CD14-positive monocyte (primary cell): Measurements from ENCODE around the gene TMEM234. TPM values are rescaled to one million over a fixed set of nuclear protein-coding genes. Genes with fewer than 3 reads are reported as not detected.

ENCODE experiments used
- DNase-seq, 3 donors: peaks; one replicate each; pipeline ENCODE4 v3.0.0-alpha.2; 2011 to 2022
- H2AFZ ChIP-seq: 2 replicates; pipeline ENCODE4 v1.6.0; 2012; ENCODE audit warnings: mild to moderate bottlenecking, low read depth, low read length, inconsistent platforms; ENCODE audit not compliant: insufficient read depth, poor library complexity, severe bottlenecking
- H3K27ac ChIP-seq, 2 donors: 1 replicate in 1 of 2; 2 replicates in 1 of 2; pipeline ENCODE4 v1.5.1; 2012 to 2013; ENCODE audit warnings: low read length in 2 of 2, control low read depth in 1 of 2, inconsistent platforms in 1 of 2, low read depth in 1 of 2, mild to moderate bottlenecking in 1 of 2
- H3K27me3 ChIP-seq, 2 donors: one replicate each; pipeline versions ENCODE4 v1.6.0 to v1.6.1; 2011 to 2013; ENCODE audit warnings: low read length in 2 of 2; ENCODE audit not compliant: control insufficient read depth in 2 of 2, insufficient read depth in 2 of 2
- H3K36me3 ChIP-seq, 2 donors: replicated peaks in 1 of 2; 1 replicate in 1 of 2; 2 replicates in 1 of 2; pipeline versions ENCODE4 v1.5.1 to v1.6.1; 2012 to 2013; ENCODE audit warnings: low read length in 2 of 2, control low read depth in 1 of 2, inconsistent platforms in 1 of 2, mild to moderate bottlenecking in 1 of 2; ENCODE audit not compliant: insufficient read depth in 2 of 2, control insufficient read depth in 1 of 2
- H3K4me1 ChIP-seq, 2 donors: 1 replicate in 1 of 2; 2 replicates in 1 of 2; pipeline versions ENCODE4 v1.5.1 to v1.6.1; 2012 to 2013; ENCODE audit warnings: low read length in 2 of 2, control low read depth in 1 of 2, inconsistent platforms in 1 of 2, mild to moderate bottlenecking in 1 of 2, moderate library complexity in 1 of 2; ENCODE audit not compliant: insufficient read depth in 2 of 2, control insufficient read depth in 1 of 2
- H3K4me2 ChIP-seq: replicated peaks from 2 replicates; pipeline ENCODE3; 2012; ENCODE audit warnings: low read length, moderate library complexity, mild to moderate bottlenecking; ENCODE audit not compliant: poor library complexity, severe bottlenecking; ENCODE audit errors: extremely low read depth
- H3K4me3 ChIP-seq, 3 experiments: fragments of 200-600 bp in 1 of 3; sonication (generic) in 1 of 3; replicated peaks in 1 of 3; 1 replicate in 2 of 3; 2 replicates in 1 of 3; pipeline ENCODE4 v1.5.1; 2011 to 2013; ENCODE audit warnings: low read length in 3 of 3, mild to moderate bottlenecking in 3 of 3, control low read depth in 2 of 3, low read depth in 2 of 3, inconsistent platforms in 1 of 3, moderate library complexity in 1 of 3
- H3K79me2 ChIP-seq: 2 replicates; pipeline ENCODE4 v1.6.0; 2012; ENCODE audit warnings: mild to moderate bottlenecking, control low read depth, inconsistent platforms, low read length, moderate library complexity; ENCODE audit not compliant: insufficient read depth
- H3K9ac ChIP-seq: 2 replicates; pipeline ENCODE4 v1.6.0; 2017; ENCODE audit warnings: low read length, mild to moderate bottlenecking; ENCODE audit not compliant: insufficient read depth, poor library complexity, severe bottlenecking
- H3K9me3 ChIP-seq, 2 donors: replicated peaks in 1 of 2; 1 replicate in 1 of 2; 2 replicates in 1 of 2; pipeline versions ENCODE4 v1.5.1 to v1.6.1; 2012 to 2013; ENCODE audit warnings: low read length in 2 of 2, control low read depth in 1 of 2; ENCODE audit not compliant: control insufficient read depth in 1 of 2, insufficient read depth in 1 of 2
- H4K20me1 ChIP-seq: 2 replicates; pipeline ENCODE4 v1.6.0; 2012; ENCODE audit warnings: mild to moderate bottlenecking, low read length, control low read depth, moderate library complexity; ENCODE audit not compliant: insufficient read depth
- H3K27ac Mint-ChIP-seq, 7 donors: one replicate each; pipeline ENCODE4 v1.8.0; 2020; ENCODE audit warnings: mild to moderate bottlenecking in 7 of 7, mixed read lengths in 7 of 7, moderate library complexity in 6 of 7, inconsistent platforms in 2 of 7
- H3K27me3 Mint-ChIP-seq, 3 donors: one replicate each; pipeline ENCODE4 v1.8.0; 2021 to 2022; ENCODE audit warnings: low read depth in 3 of 3, mild to moderate bottlenecking in 3 of 3, mixed read lengths in 3 of 3, moderate library complexity in 3 of 3, inconsistent platforms in 1 of 3
- H3K36me3 Mint-ChIP-seq, 2 donors: one replicate each; pipeline ENCODE4 v1.8.0; 2020; ENCODE audit warnings: mixed read lengths in 2 of 2, inconsistent platforms in 1 of 2, mild to moderate bottlenecking in 1 of 2
- H3K4me1 Mint-ChIP-seq: one replicate; pipeline ENCODE4 v1.8.0; 2020; ENCODE audit warnings: mild to moderate bottlenecking, mixed read lengths
- H3K4me3 Mint-ChIP-seq, 2 donors: one replicate each; pipeline ENCODE4 v1.8.0; 2020; ENCODE audit warnings: mild to moderate bottlenecking in 2 of 2, mixed read lengths in 2 of 2, moderate library complexity in 1 of 2
- H3K9me3 Mint-ChIP-seq, 7 donors: one replicate each; pipeline ENCODE4 v1.8.0; 2020 to 2022; ENCODE audit warnings: mixed read lengths in 7 of 7, mild to moderate bottlenecking in 6 of 7, moderate library complexity in 6 of 7, inconsistent platforms in 2 of 7
- CTCF ChIP-seq: fragments of 200-600 bp; IDR thresholded peaks from one replicate; pipeline ENCODE4 v1.8.0; 2022; ENCODE audit warnings: antibody characterized with exemption, mild to moderate bottlenecking
- WGBS: methylation state at CpG from one replicate; pipeline ENCODE4 v1.1.5; 2013; ENCODE audit warnings: missing lambda C conversion rate; ENCODE audit not compliant: insufficient coverage; 5-methylcytosine and 5-hydroxymethylcytosine counted together
- intact Hi-C, 2 donors: fragments of 100-400 bp; cut with micrococcal nuclease; formaldehyde crosslinking; loops; one replicate each; pipeline versions ENCODE4 v1.15.0 to v1.15.1; 2023
- polyA plus RNA-seq, 3 donors: library from polyadenylated mRNA; depleted of rRNA in 1 of 3; unstranded in 2 of 3; stranded (reverse) in 1 of 3; fragments of 300-500 nt in 2 of 3; fragments of >200 nt in 1 of 3; fragmentation: Illumina TruSeq in 2 of 3; gene quantifications; 1 replicate in 2 of 3; 2 replicates in 1 of 3; pipeline ENCODE4 v1.2.3, GENCODE V29; 2012 to 2021

Gene TMEM234
- polyA plus RNA-seq, 3 donors: 12.8 to 22.0 (median 14.5) TPM

GRCh38 chr1:32195531-32195930, 26.6 kb downstream of the TMEM234 start:
- no peak overlapping the region for H3K4me3 ChIP-seq
- Mint-ChIP-seq H3K4me1 (peaks cover 10% of the 10 kb centered on the region), H3K4me3 (no peak overlapping the region), H3K27ac (no peak overlapping the region), H3K9me3 (peaks cover 0 to 1% (median 0%) of the 10 kb centered on the region in 7 donors), H3K36me3 (peaks cover 70 to 77% of the 10 kb centered on the region in 2 donors), H3K27me3 (no peaks in the 10 kb centered on the region)
- TF ChIP-seq CTCF: no peak
- intact Hi-C loops: no loop called here
- H2AFZ ChIP-seq: no peak overlapping the region
- H3K79me2 ChIP-seq: no peaks in the 10 kb centered on the region
- H3K27me3 ChIP-seq: no peaks in the 10 kb centered on the region
- no peaks in the 10 kb centered on the region for H4K20me1 ChIP-seq
- no peaks in the 10 kb centered on the region for H3K9me3 ChIP-seq
- no peak overlapping the region for H3K9ac ChIP-seq
- peaks cover 6 to 10% of the 10 kb centered on the region in 2 donors for H3K4me1 ChIP-seq
- DNase-seq: no peak
- peaks cover 69 to 79% of the 10 kb centered on the region in 2 donors for H3K36me3 ChIP-seq
- H3K27ac ChIP-seq: no peak overlapping the region
- no peak overlapping the region for H3K4me2 ChIP-seq
- 100% methylated on average over 1 of the region's 3 CpGs for WGBS

- Histone ChIP-seq H3K9ac (no peak overlapping the region), H2AFZ (no peak overlapping the region), H3K27ac (no peak overlapping the region), H3K36me3 (peaks cover 74 to 85% of the 10 kb centered on the region in 2 donors), H3K4me3 (no peak overlapping the region), H3K9me3 (no peaks in the 10 kb centered on the region), H3K4me2 (no peak overlapping the region), H3K4me1 (peaks cover 2 to 5% of the 10 kb centered on the region in 2 donors), H3K79me2 (peaks cover under 1% of the 10 kb centered on the region), H3K27me3 (no peaks in the 10 kb centered on the region), H4K20me1 (no peaks in the 10 kb centered on the region)
- 95% methylated on average over 6 of the region's 6 CpGs for WGBS
- peaks cover 0 to 1% (median 0%) of the 10 kb centered on the region in 7 donors for H3K9me3 Mint-ChIP-seq
- no peak for TF ChIP-seq CTCF
- H3K4me1 Mint-ChIP-seq: peaks cover 5% of the 10 kb centered on the region
- no peaks in the 10 kb centered on the region for H3K27me3 Mint-ChIP-seq
- no peak for DNase-seq
- intact Hi-C loops: no loop called here
- H3K4me3 Mint-ChIP-seq: no peak overlapping the region
- no peak overlapping the region for H3K27ac Mint-ChIP-seq
- H3K36me3 Mint-ChIP-seq: peaks cover 76 to 83% of the 10 kb centered on the region in 2 donors
These were observed 27.2 kb downstream of the TMEM234 start for GRCh38 chr1:32194984-32195383.
